ENCODE measurements around the gene ETV3. TPM values are rescaled to one million over a fixed set of nuclear protein-coding genes. Genes with fewer than 3 reads are reported as not detected.

The ETV3 gene
- total RNA-seq, 4 donors from 2014 or later, result 8.6 to 13.4 (median 11.4) TPM

DNA sequence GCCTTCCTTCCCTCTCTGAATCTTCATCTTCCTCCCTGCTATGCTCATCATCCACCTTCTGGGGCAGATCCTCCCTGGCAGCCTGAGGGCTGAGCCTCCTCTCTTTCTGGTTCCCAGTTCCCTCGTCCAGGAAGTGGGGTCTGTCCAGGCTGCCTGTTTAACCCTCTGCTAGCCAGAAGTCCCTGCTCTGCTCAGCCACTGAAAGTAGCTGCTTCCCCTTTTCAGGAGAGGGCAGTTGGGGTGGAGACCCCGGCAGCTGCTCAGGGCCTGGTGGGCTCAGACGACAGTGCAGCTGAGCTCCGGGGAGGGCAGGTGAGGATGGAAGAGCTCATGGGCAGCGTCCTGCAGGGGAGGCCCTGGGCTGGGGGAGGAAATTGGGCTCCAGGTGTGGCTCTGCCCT is 43.1 kb upstream of the ETV3 start:
- intact Hi-C loops (cut with DNase I; ENCODE audit: low total_unique reads) (no loop called here), in situ Hi-C loops (cut with MboI; ENCODE audit: low sequenced_read_pairs in 4 of 4) (loop anchor here in 2 of 4 donors (25.0 kb wide), 1 partner anchor 306 kb away; no protein-coding TSS in a partner anchor)
- Histone ChIP-seq H3K4me3 (no peak overlapping the region), H3K36me3 (no peaks in the 10 kb centered on the region), H3K27ac (no peak overlapping the region), H3K27me3 (no peaks in the 10 kb centered on the region), H3K9me3 (no peaks in the 10 kb centered on the region), H3K4me1 (no peaks in the 10 kb centered on the region)
- TF ChIP-seq, protein P1, sequence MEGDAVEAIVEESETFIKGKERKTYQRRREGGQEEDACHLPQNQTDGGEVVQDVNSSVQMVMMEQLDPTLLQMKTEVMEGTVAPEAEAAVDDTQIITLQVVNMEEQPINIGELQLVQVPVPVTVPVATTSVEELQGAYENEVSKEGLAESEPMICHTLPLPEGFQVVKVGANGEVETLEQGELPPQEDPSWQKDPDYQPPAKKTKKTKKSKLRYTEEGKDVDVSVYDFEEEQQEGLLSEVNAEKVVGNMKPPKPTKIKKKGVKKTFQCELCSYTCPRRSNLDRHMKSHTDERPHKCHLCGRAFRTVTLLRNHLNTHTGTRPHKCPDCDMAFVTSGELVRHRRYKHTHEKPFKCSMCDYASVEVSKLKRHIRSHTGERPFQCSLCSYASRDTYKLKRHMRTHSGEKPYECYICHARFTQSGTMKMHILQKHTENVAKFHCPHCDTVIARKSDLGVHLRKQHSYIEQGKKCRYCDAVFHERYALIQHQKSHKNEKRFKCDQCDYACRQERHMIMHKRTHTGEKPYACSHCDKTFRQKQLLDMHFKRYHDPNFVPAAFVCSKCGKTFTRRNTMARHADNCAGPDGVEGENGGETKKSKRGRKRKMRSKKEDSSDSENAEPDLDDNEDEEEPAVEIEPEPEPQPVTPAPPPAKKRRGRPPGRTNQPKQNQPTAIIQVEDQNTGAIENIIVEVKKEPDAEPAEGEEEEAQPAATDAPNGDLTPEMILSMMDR (IDR thresholded peaks at IDR 0.05 in 4 of 5, conservative IDR thresholded peaks at IDR 0.05 in 1 of 5), result no peak
- no peak for TF ChIP-seq POLR2A (IDR thresholded peaks at IDR 0.05)
- DNase-seq (no peak), ATAC-seq (no peak)

DNA sequence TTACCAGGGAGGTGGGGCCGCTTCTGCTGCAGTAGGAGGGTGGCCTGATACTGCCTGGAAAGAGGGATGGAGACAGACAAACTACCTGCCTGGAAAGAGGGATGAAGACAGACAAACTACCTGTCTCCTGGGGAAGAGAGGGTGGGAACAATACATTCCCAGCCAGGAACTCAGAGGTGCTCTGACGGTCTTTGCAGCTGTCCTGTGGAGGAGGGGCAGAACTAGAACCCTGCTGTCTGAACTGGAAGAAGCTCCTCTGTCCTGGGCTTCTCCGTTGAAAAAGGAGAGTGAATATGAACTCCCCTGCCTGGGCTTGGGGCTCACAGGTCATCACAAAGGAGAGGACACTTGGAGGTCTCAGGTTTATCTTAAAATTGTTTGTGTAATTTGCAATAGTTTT is 40.3 kb upstream of the ETV3 start:
- no peak for DNase-seq
- no peaks in the 10 kb centered on the region for H3K36me3 ChIP-seq
- H3K4me1 ChIP-seq, result no peaks in the 10 kb centered on the region
- in situ Hi-C loops (cut with MboI; ENCODE audit: low sequenced_read_pairs in 4 of 4) (loop anchor here in 2 of 4 donors (25.0 kb wide), 1 partner anchor 309 kb away; no protein-coding TSS in a partner anchor), intact Hi-C loops (cut with DNase I; ENCODE audit: low total_unique reads) (no loop called here)
- no peak for ATAC-seq
- TF ChIP-seq POLR2A (IDR thresholded peaks at IDR 0.05), result no peak
- TF ChIP-seq, protein P1 (IDR thresholded peaks at IDR 0.05 in 4 of 5, conservative IDR thresholded peaks at IDR 0.05 in 1 of 5), result no peak
- no peaks in the 10 kb centered on the region for H3K9me3 ChIP-seq
- H3K4me3 ChIP-seq, result no peak overlapping the region
- H3K27ac ChIP-seq, result no peak overlapping the region
- no peaks in the 10 kb centered on the region for H3K27me3 ChIP-seq

DNA sequence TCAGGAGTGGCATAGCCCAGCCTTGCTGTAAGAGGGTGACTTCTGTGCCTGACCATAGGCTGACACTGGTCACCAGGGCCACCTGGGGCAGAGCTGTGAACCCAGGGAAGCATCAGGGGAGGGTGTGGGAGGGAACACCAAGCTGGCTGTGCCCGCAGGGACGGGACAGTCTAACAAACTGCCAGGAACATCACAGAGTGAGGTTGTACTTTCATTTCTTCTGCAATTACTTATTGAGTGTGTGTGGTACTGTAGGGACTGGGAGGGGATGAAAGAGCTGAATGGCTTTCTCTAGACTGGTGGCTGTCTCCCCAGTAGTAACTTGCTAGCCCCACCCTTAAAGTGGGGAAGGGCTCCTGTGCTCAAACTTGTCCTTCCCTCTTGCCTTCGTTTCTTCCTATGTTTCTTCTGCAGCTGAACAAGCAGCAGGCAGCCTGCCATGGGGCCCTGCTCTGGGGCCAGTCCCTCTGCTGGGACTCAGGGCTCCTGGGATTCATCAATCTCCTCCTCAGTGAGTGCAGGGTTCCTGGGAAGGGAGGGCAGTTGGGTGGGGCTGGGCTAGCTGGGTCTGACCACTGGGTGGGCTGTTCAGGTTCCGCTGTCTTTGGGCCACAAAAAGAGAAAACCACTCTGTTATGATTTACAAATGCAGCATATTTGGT is 39.7 kb upstream of the ETV3 start:
- no peak for ATAC-seq
- H3K36me3 ChIP-seq, result no peaks in the 10 kb centered on the region
- no peaks in the 10 kb centered on the region for H3K9me3 ChIP-seq
- DNase-seq, result no peak
- H3K27me3 ChIP-seq, result no peaks in the 10 kb centered on the region
- intact Hi-C loops (cut with DNase I; ENCODE audit: low total_unique reads), result no loop called here
- TF ChIP-seq, protein P1 (IDR thresholded peaks at IDR 0.05 in 4 of 5, conservative IDR thresholded peaks at IDR 0.05 in 1 of 5), result no peak
- no peak for TF ChIP-seq POLR2A (IDR thresholded peaks at IDR 0.05)
- H3K27ac ChIP-seq, result no peak overlapping the region
- in situ Hi-C loops (cut with MboI; ENCODE audit: low sequenced_read_pairs in 4 of 4), result loop anchor here in 2 of 4 donors (25.0 kb wide), 1 partner anchor 309 kb away; no protein-coding TSS in a partner anchor
- H3K4me1 ChIP-seq, result no peaks in the 10 kb centered on the region
- no peak overlapping the region for H3K4me3 ChIP-seq

DNA sequence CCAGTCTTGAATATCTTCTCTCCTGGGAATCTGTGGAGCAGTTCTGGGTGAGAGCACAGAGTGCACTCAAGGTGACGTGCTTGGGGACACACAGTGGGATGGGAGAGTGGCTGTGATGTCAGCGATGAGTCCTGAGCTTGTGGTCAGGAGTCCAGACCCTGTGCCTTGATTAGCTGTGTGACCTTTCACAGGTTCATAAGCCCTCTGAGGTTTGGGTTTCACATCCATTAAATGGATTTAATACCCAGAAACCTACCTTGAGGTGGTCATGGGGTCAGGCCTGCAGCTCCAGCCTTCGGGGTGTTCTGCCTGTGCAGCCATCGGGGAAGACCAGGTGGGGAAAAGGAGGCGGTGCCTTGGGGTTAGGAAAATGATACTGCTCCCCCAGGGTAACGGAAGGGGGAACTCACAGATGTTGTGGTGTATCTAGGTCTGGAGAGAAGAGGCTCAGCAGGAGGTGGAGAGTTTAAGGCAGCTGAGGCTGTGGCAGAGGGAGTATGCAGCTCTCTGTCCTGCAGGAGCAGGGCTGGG is 38.5 kb upstream of the ETV3 start:
- TF ChIP-seq, protein P1 (IDR thresholded peaks at IDR 0.05 in 4 of 5, conservative IDR thresholded peaks at IDR 0.05 in 1 of 5), result no peak
- no peak for TF ChIP-seq POLR2A (IDR thresholded peaks at IDR 0.05)
- Histone ChIP-seq H3K9me3 (no peaks in the 10 kb centered on the region), H3K36me3 (no peaks in the 10 kb centered on the region), H3K27me3 (no peaks in the 10 kb centered on the region), H3K4me1 (no peaks in the 10 kb centered on the region), H3K4me3 (no peak overlapping the region), H3K27ac (no peak overlapping the region)
- ATAC-seq (no peak), DNase-seq (no peak)
- intact Hi-C loops (cut with DNase I; ENCODE audit: low total_unique reads), result no loop called here
- in situ Hi-C loops (cut with MboI; ENCODE audit: low sequenced_read_pairs in 4 of 4), result loop anchor here in 2 of 4 donors (25.0 kb wide), 1 partner anchor 311 kb away; no protein-coding TSS in a partner anchor

Measured in gastrocnemius medialis (tissue), 4 donors.